Calu3 (cell line): Measurements from ENCODE around the gene TRIOBP. TPM values are rescaled to one million over a fixed set of nuclear protein-coding genes. Genes with fewer than 3 reads are reported as not detected.

ENCODE experiments used
- BruUV-seq: library from RNA; stranded (reverse); fragments of 400-500 nt; replicated peaks from 2 replicates; lab custom pipeline; 2021; lab: Mats Ljungman, UMichigan
- CTCF ChIA-PET: fragments of 300-600 bp; sonication (Branson Sonifier 250); formaldehyde crosslinking; loops from one replicate; lab custom pipeline; 2022; ENCODE audit warnings: antibody characterized with exemption; lab: Charles Lee
- DNase-seq: peaks from one replicate; pipeline ENCODE4 v3.0.0; 2022
- H3K27ac Mint-ChIP-seq: one replicate; pipeline ENCODE4 v1.8.0; 2022; ENCODE audit warnings: mixed read lengths; ENCODE audit not compliant: unreplicated experiment
- H3K27me3 Mint-ChIP-seq: one replicate; pipeline ENCODE4 v1.8.0; 2022; ENCODE audit warnings: mixed read lengths; ENCODE audit not compliant: unreplicated experiment
- H3K36me3 Mint-ChIP-seq: one replicate; pipeline ENCODE4 v1.8.0; 2022; ENCODE audit warnings: mild to moderate bottlenecking, moderate library complexity, mixed read lengths; ENCODE audit not compliant: insufficient read depth, unreplicated experiment
- H3K4me1 Mint-ChIP-seq: one replicate; pipeline ENCODE4 v1.8.0; 2022; ENCODE audit warnings: mild to moderate bottlenecking, low read depth, mixed read lengths; ENCODE audit not compliant: unreplicated experiment
- H3K4me3 Mint-ChIP-seq: one replicate; pipeline ENCODE4 v1.8.0; 2022; ENCODE audit warnings: mild to moderate bottlenecking, low read depth, moderate library complexity, mixed read lengths; ENCODE audit not compliant: unreplicated experiment
- H3K9me3 Mint-ChIP-seq: one replicate; pipeline ENCODE4 v1.8.0; 2022; ENCODE audit warnings: low read depth, mixed read lengths; ENCODE audit not compliant: unreplicated experiment
- intact Hi-C: fragments of 100-400 bp; cut with micrococcal nuclease; formaldehyde crosslinking; loops from one replicate; pipeline ENCODE4 v1.10.0; 2022; ENCODE audit not compliant: unreplicated experiment
- total RNA-seq: library from RNA; stranded (reverse); gene quantifications from 2 replicates; pipeline ENCODE4 v1.2.3, GENCODE V29; 2022
- TF ChIP-seq, protein P1 (sequence below): fragments of 200-600 bp; IDR thresholded peaks from one replicate; pipeline ENCODE4 v1.8.0; 2022; ENCODE audit warnings: antibody characterized with exemption; ENCODE audit not compliant: unreplicated experiment

TRIOBP gene
- total RNA-seq, 1 experiment from 2014 or later: 85.3 TPM

DNA sequence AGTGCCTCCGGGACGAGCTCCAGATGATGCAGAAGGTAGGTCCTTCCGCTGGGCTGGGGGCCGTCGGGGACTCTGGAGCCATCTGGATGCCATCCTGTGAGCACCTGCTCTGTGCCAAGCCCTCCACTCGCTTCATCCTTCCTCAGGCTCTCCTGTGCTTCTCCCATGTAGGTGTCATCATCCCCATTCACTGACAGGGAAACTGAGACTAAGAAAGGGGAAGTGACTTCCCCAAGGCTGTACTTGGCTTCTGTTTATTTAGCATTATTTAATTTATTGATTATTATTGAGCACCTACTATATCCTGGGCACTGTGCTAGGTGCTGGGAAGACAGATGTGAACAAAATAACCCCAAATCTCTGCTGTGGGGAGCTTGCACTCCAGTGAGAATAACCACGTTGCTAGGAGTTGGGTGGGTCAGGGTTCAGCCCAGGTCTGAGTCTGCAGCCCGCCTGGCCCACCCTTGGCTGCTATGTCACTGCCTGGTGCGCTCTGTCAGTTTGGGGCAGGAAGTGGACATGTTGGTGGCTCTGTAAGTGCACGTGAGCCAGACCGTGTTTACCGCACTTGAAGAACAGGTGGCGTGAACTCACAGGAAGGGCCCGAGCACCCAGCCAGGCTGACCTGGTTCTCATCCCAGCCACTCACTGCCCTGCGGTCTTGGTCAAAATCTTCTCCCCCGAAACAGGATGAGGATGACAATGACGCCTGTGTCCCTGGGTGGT is 75.0 kb downstream of the TRIOBP start:
- Mint-ChIP-seq H3K9me3 (no peaks in the 10 kb centered on the region), H3K4me1 (peaks cover 15% of the 10 kb centered on the region), H3K27ac (no peak overlapping the region), H3K4me3 (no peak overlapping the region), H3K36me3 (peaks cover 69% of the 10 kb centered on the region), H3K27me3 (no peaks in the 10 kb centered on the region)
- intact Hi-C loops: no loop called here
- TF ChIP-seq, protein P1, sequence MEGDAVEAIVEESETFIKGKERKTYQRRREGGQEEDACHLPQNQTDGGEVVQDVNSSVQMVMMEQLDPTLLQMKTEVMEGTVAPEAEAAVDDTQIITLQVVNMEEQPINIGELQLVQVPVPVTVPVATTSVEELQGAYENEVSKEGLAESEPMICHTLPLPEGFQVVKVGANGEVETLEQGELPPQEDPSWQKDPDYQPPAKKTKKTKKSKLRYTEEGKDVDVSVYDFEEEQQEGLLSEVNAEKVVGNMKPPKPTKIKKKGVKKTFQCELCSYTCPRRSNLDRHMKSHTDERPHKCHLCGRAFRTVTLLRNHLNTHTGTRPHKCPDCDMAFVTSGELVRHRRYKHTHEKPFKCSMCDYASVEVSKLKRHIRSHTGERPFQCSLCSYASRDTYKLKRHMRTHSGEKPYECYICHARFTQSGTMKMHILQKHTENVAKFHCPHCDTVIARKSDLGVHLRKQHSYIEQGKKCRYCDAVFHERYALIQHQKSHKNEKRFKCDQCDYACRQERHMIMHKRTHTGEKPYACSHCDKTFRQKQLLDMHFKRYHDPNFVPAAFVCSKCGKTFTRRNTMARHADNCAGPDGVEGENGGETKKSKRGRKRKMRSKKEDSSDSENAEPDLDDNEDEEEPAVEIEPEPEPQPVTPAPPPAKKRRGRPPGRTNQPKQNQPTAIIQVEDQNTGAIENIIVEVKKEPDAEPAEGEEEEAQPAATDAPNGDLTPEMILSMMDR: no peak
- no peak for DNase-seq
- CTCF ChIA-PET: no interaction called here
- BruUV-seq: no TSS peak

DNA sequence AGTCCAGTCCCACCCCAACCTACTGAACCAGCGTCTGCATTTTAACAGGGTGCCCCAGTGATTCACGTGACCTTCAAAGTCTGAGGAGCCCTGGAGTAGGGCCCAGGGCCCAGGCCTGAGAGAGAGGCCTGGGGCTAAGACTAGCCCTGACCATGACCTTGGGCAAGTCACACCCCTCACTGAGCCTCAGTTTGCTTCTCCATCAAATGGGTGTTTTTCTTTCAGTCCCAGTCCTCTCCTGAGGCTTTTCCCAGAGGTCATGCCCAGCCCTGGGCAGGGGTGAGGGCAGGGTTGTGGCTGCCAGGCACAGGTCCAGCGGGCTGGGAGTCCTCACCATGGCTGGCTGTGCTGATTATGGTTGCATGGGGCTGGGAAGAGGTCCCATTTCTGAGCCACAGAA is 77.9 kb downstream of the TRIOBP start:
- Mint-ChIP-seq H3K36me3 (peaks cover 73% of the 10 kb centered on the region), H3K9me3 (no peaks in the 10 kb centered on the region), H3K4me3 (no peak overlapping the region), H3K27ac (peak overlapping the region; percentile 6), H3K27me3 (no peaks in the 10 kb centered on the region), H3K4me1 (peaks cover 15% of the 10 kb centered on the region)
- no TSS peak for BruUV-seq
- DNase-seq: no peak
- CTCF ChIA-PET: no interaction called here
- intact Hi-C loops: no loop called here
- TF ChIP-seq, protein P1: no peak

DNA sequence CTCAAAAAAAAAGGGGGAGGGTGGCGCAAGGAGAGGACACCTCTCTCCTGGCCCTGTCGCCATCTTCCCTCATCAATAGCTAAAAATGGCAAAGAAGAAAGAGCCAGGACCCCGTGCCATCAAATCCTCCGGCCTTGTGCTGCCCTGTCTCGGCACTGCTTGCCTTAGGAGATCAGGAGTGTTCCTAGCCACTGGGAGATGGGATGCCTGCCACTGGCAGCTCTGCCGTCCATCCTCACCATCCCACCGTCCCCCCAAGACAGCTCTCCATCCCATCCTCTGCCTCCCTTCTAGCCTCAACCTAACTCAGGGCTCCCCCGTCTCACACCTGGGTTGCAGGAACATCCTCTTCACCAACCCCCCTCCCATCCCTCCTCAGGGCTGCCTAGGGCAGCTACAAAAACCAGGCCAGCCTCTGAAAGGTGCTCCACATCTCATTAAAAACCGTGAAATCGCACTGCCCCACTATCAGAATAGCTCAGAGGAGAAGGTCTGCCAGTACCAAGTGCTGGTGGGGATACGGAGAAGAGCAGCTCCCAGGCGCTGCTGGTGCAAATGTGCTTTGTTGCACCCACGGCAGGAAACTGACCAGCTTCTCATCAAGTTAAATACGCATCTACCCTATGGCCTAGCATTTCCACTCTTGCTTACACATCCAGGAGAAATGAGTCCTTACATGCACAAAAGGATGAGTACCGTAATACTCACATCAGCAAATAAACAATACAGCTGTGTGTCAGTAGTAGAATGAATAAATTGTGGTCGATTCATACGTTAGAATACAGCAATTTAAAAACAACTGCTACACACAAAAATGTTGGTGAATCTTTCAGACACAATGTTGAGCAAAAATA is 79.2 kb downstream of the TRIOBP start:
- intact Hi-C loops: no loop called here
- TF ChIP-seq, protein P1: no peak
- DNase-seq: no peak
- Mint-ChIP-seq H3K27me3 (no peaks in the 10 kb centered on the region), H3K4me1 (peaks cover 15% of the 10 kb centered on the region), H3K4me3 (peak overlapping the region; percentile 16), H3K27ac (peak overlapping the region; percentile 89), H3K36me3 (peaks cover 77% of the 10 kb centered on the region), H3K9me3 (no peaks in the 10 kb centered on the region)
- CTCF ChIA-PET: interaction anchor here (1.1 kb wide), 1 partner anchor 133 kb away, joined by 5 read pairs; no protein-coding TSS in a partner anchor
- TSS peak; percentile 7 for BruUV-seq

DNA sequence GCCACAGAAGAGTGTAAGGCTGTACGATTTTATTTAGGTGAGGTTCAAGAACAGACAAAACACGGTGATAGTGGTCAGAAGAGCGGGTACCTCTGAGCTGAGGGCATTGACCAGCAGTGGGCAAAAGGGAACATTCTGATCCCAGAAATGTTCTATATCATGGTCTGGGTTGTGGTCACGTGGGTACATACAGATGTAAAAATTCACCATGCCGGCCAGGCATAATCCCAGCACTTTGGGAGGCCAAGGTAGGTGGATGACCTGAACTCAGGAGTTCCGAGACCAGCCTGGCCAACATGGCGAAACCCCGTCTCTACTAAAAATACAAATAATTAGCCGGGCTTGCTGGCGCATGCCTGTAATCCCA is 79.8 kb downstream of the TRIOBP start:
- Mint-ChIP-seq H3K4me1 (peaks cover 15% of the 10 kb centered on the region), H3K4me3 (peak overlapping the region; percentile 16), H3K27me3 (no peaks in the 10 kb centered on the region), H3K27ac (peak overlapping the region; percentile 89), H3K36me3 (peaks cover 72% of the 10 kb centered on the region), H3K9me3 (no peaks in the 10 kb centered on the region)
- no peak for DNase-seq
- TF ChIP-seq, protein P1: no peak
- intact Hi-C loops: no loop called here
- BruUV-seq: no TSS peak
- CTCF ChIA-PET: interaction anchor here (1.1 kb wide), 1 partner anchor 133 kb away, joined by 5 read pairs; no protein-coding TSS in a partner anchor
